Heart left ventricle (tissue), 16 donors: ENCODE measurements around the gene CDH26. TPM values are rescaled to one million over a fixed set of nuclear protein-coding genes. Genes with fewer than 3 reads are reported as not detected.
A peak's percentile ranks its signal among the peaks of the same experiment; 100 is the strongest.

Experiments
- ATAC-seq, 4 donors: fragments of 200-7000 bp; cut with Tn5 transposase; one replicate each; pipeline ENCODE4 v1.9.1; 2020 to 2022; ENCODE audit warnings: moderate library complexity in 4 of 4, mild to moderate bottlenecking in 3 of 4, moderate number of reproducible peaks in 1 of 4
- DNase-seq, 5 donors: peaks; one replicate each; pipeline ENCODE4 v3.0.0-alpha.2; 2020
- H3K27ac ChIP-seq, 12 donors: fragments of 200-600 bp; sonication (generic) in 4 of 12; one replicate each; pipeline versions ENCODE4 v1.5.0 to v1.8.0; 2016 to 2022; ENCODE audit warnings: mild to moderate bottlenecking in 2 of 12
- H3K27me3 ChIP-seq, 9 donors: fragments of 200-600 bp; sonication (generic) in 2 of 9; one replicate each; pipeline versions ENCODE4 v1.5.1 to v1.8.0; 2016 to 2022; ENCODE audit warnings: mild to moderate bottlenecking in 3 of 9
- H3K36me3 ChIP-seq, 9 donors: fragments of 200-600 bp; sonication (generic) in 2 of 9; one replicate each; pipeline versions ENCODE4 v1.5.0 to v1.8.0; 2018 to 2022; ENCODE audit warnings: mild to moderate bottlenecking in 2 of 9
- H3K4me1 ChIP-seq, 12 donors: fragments of 200-600 bp; sonication (generic) in 4 of 12; one replicate each; pipeline versions ENCODE4 v1.5.0 to v1.8.0; 2016 to 2022; ENCODE audit warnings: mild to moderate bottlenecking in 3 of 12
- H3K4me3 ChIP-seq, 12 donors: fragments of 200-600 bp; sonication (generic) in 4 of 12; one replicate each; pipeline versions ENCODE4 v1.5.0 to v1.8.0; 2017 to 2022; ENCODE audit warnings: mild to moderate bottlenecking in 9 of 12, moderate library complexity in 4 of 12
- H3K9me3 ChIP-seq, 12 donors: fragments of 200-600 bp; sonication (generic) in 4 of 12; one replicate each; pipeline versions ENCODE4 v1.5.0 to v1.8.0; 2016 to 2022; ENCODE audit warnings: mild to moderate bottlenecking in 1 of 12
- CTCF ChIP-seq, 12 donors: fragments of 200-600 bp; sonication (generic) in 4 of 12; IDR thresholded peaks; one replicate each; pipeline versions ENCODE4 v1.5.0 to v1.8.0; 2018 to 2022; ENCODE audit warnings: antibody characterized with exemption in 12 of 12, mild to moderate bottlenecking in 5 of 12
- POLR2A ChIP-seq, 2 donors: fragments of 450-650 bp; IDR thresholded peaks; one replicate each; pipeline ENCODE4 v1.6.1; 2017; ENCODE audit warnings: antibody characterized with exemption in 2 of 2, mild to moderate bottlenecking in 2 of 2, moderate library complexity in 2 of 2
- WGBS, 4 donors: extraction: QIAGEN DNeasy Blood & Tissue Kit in 2 of 4; methylation state at CpG; one replicate each; pipeline versions ENCODE4 v1.1.5 to v1.1.7; 2013 to 2018; 5-methylcytosine and 5-hydroxymethylcytosine counted together
- intact Hi-C, 10 donors: fragments of 100-400 bp; cut with DNase I; formaldehyde crosslinking; loops; one replicate each; pipeline versions ENCODE4 v1.11.1 to v1.14.2; 2022
- polyA plus RNA-seq, 2 donors: library from polyadenylated mRNA; stranded (reverse); fragments of 200-250 nt; gene quantifications; one replicate each; pipeline ENCODE4 v1.2.3, GENCODE V29; 2013
- total RNA-seq, 9 donors: library from RNA; depleted of rRNA in 2 of 9; stranded (reverse); fragments of >200 nt in 2 of 9; fragmentation: NEBNext Ultra II Directional in 3 of 9; extraction: Animal tissue kit (Norgen Biotek cat#: 25700) in 3 of 9; gene quantifications; one replicate each; pipeline versions ENCODE4 v1.1.0 to v1.2.4, GENCODE V29; 2016 to 2023
- donor health status: ischemic (EF 13 %, LVEDD 7.1; RV severe dilation, severe dysfunction).
- donor health status: healthy with polysubstance abuse.
- donor health status: DM: no; HTN: yes; CAD: no.
- donor health status: DM: no; HTN: no; CAD: no.
- donor health status: ischemic (EF 25% LVEDD 6.9; RV normal size, moderate dysfunction).
- donor health status: ischemic (EF 25% LVEDD 5.7; RV mildly dilated, moderate dysfunction).
- donor health status: healthy.
- donor health status: DM: yes; HTN: yes; CAD: no.
- donor health status: ischemic (EF 35%, LVEDD 5.7; RV mildly dilated, moderate dysfunction).
- donor health status: nonischemic (EF 11% LVEDD 7.7; RV severe dilation, severe dysfunction).
- donor health status: DM: yes; HTN: yes; CAD: no.
- donor health status: PGD.
- donor health status: ischemic (EF 29% LVEDD 5.4; RV normal size, mild dysfunction).
- donor health status: nonischemic (EF 23%, LVEDD 6.1; RV moderate dilation, normal function).

CDH26 gene
- total and polyA plus RNA-seq, 11 donors, result 0.30 to 2.0 (median 0.98) TPM

GRCh38 chr20:60030471-60030870 is 72.2 kb downstream of the CDH26 start:
- DNase-seq (no peak), ATAC-seq (no peak)
- peaks cover 0 to 23% (median 11%) of the 10 kb centered on the region in 12 donors for H3K4me1 ChIP-seq
- H3K27ac ChIP-seq, result peak overlapping the region in 1 of 12 donors; percentile 48
- intact Hi-C loops, result loop anchor here in 2 of 10 donors (10.0 kb wide), 1 partner anchor 86 kb away; the partner anchor contains the start of genes FAM217B (in 2 of the 2) and PPP1R3D (in 2 of the 2)
- H3K27me3 ChIP-seq, result no peaks in the 10 kb centered on the region
- peaks cover 0 to 2% (median 0%) of the 10 kb centered on the region in 12 donors for H3K9me3 ChIP-seq
- no peak overlapping the region for H3K4me3 ChIP-seq
- TF ChIP-seq CTCF (IDR thresholded peaks at IDR 0.05) (no peak), POLR2A (IDR thresholded peaks at IDR 0.05) (no peak)
- no peaks in the 10 kb centered on the region for H3K36me3 ChIP-seq
- 78 to 91% (median 89%) methylated on average over 1 of the region's 1 CpG for WGBS, 4 donors

GRCh38 chr20:60031107-60031506 is 72.9 kb downstream of the CDH26 start:
- TF ChIP-seq POLR2A (IDR thresholded peaks at IDR 0.05) (no peak), CTCF (IDR thresholded peaks at IDR 0.05) (no peak)
- H3K36me3 ChIP-seq, result no peaks in the 10 kb centered on the region
- no peak for ATAC-seq
- H3K27ac ChIP-seq, result peak overlapping the region in 3 of 12 donors; percentile 14 to 48 (median 17)
- H3K4me3 ChIP-seq, result no peak overlapping the region
- peaks cover 0 to 23% (median 12%) of the 10 kb centered on the region in 12 donors for H3K4me1 ChIP-seq
- intact Hi-C loops, result loop anchor here in 2 of 10 donors (10.0 kb wide), 1 partner anchor 86 kb away; the partner anchor contains the start of genes FAM217B (in 2 of the 2) and PPP1R3D (in 2 of the 2)
- H3K9me3 ChIP-seq, result peaks cover 0 to 2% (median 0%) of the 10 kb centered on the region in 12 donors
- whole genome bisulfite sequencing, 4 donors, result 78 to 90% (median 88%) methylated on average over 9 of the region's 9 CpGs
- no peaks in the 10 kb centered on the region for H3K27me3 ChIP-seq
- DNase-seq, result no peak

- ATAC-seq (peak; percentile 96 to 97 (median 96)), DNase-seq (peak; percentile 70 to 87 (median 74))
- intact Hi-C loops, result loop anchor here in 3 of 10 donors (5.0 to 10.0 kb wide), 2 partner anchors 37 to 90 kb away; partner anchors contain the start of genes FAM217B (in 2 of the 3) and PPP1R3D (in 2 of the 3)
- peak overlapping the region; percentile 73 to 94 (median 89) for H3K27ac ChIP-seq
- no peaks in the 10 kb centered on the region for H3K36me3 ChIP-seq
- peak in 1 of 2 donors; percentile 52 for TF ChIP-seq POLR2A (IDR thresholded peaks at IDR 0.05)
- no peak for TF ChIP-seq CTCF (IDR thresholded peaks at IDR 0.05)
- H3K9me3 ChIP-seq, result no peaks in the 10 kb centered on the region
- no peaks in the 10 kb centered on the region for H3K27me3 ChIP-seq
- 28 to 49% (median 34%) methylated on average over 7 to 9 of the region's 9 CpGs for WGBS, 4 donors
- H3K4me1 ChIP-seq, result peaks cover 0 to 25% (median 14%) of the 10 kb centered on the region in 12 donors
- H3K4me3 ChIP-seq, result peak overlapping the region in 10 of 12 donors; percentile 6 to 49 (median 34)
Observed at GRCh38 chr20:60034231-60035110, 76.2 kb downstream of the CDH26 start.

- Histone ChIP-seq H3K36me3 (no peaks in the 10 kb centered on the region), H3K4me1 (peaks cover 0 to 25% (median 14%) of the 10 kb centered on the region in 12 donors), H3K27me3 (no peaks in the 10 kb centered on the region), H3K4me3 (peak overlapping the region in 4 of 12 donors; percentile 29 to 49 (median 38)), H3K27ac (peak overlapping the region; percentile 73 to 94 (median 89)), H3K9me3 (no peaks in the 10 kb centered on the region)
- DNase-seq (no peak), ATAC-seq (no peak)
- 57 to 66% (median 62%) methylated on average over 6 of the region's 6 CpGs for WGBS, 4 donors
- intact Hi-C loops, result loop anchor here in 3 of 10 donors (5.0 to 10.0 kb wide), 2 partner anchors 38 to 91 kb away; partner anchors contain the start of genes FAM217B (in 2 of the 3) and PPP1R3D (in 2 of the 3)
- TF ChIP-seq CTCF (IDR thresholded peaks at IDR 0.05) (no peak), POLR2A (IDR thresholded peaks at IDR 0.05) (no peak)
Observed at GRCh38 chr20:60035486-60035885, 77.3 kb downstream of the CDH26 start.
